Measurements from ENCODE around the gene RC3H1.

DNA sequence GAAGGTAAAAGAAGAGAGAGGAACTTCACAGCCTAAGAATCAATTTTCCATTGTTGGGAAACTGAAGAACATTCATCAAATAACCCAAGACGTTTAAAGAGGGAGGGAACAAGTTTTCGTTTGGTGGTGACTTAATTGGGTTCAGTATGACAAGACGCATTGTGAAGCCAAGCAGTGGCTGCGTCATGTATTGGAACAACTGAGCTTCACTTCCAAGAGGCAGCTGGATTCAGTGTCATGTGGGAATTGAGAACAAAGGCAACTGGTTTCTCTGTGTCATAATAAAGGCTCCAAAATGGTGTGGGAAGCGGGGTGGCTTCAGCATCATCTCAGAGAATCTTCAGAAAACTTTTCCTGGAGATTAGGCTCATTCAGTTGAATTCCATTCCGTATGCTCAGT lies 29.8 kb upstream of the RC3H1 start:
- TF ChIP-seq, protein P1, sequence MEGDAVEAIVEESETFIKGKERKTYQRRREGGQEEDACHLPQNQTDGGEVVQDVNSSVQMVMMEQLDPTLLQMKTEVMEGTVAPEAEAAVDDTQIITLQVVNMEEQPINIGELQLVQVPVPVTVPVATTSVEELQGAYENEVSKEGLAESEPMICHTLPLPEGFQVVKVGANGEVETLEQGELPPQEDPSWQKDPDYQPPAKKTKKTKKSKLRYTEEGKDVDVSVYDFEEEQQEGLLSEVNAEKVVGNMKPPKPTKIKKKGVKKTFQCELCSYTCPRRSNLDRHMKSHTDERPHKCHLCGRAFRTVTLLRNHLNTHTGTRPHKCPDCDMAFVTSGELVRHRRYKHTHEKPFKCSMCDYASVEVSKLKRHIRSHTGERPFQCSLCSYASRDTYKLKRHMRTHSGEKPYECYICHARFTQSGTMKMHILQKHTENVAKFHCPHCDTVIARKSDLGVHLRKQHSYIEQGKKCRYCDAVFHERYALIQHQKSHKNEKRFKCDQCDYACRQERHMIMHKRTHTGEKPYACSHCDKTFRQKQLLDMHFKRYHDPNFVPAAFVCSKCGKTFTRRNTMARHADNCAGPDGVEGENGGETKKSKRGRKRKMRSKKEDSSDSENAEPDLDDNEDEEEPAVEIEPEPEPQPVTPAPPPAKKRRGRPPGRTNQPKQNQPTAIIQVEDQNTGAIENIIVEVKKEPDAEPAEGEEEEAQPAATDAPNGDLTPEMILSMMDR (conservative IDR thresholded peaks at IDR 0.05 in 1 of 2, IDR thresholded peaks at IDR 0.05 in 1 of 2; ENCODE audit: low read depth in 1 of 2, low read length in 2 of 2): no peak
- no peak for TF ChIP-seq EZH2 (IDR thresholded peaks at IDR 0.05; ENCODE audit: low read length, missing control alignments)

Measured in fibroblast of lung (primary cell).